ENCODE measurements around the gene LMX1B.

LMX1B gene

DNA sequence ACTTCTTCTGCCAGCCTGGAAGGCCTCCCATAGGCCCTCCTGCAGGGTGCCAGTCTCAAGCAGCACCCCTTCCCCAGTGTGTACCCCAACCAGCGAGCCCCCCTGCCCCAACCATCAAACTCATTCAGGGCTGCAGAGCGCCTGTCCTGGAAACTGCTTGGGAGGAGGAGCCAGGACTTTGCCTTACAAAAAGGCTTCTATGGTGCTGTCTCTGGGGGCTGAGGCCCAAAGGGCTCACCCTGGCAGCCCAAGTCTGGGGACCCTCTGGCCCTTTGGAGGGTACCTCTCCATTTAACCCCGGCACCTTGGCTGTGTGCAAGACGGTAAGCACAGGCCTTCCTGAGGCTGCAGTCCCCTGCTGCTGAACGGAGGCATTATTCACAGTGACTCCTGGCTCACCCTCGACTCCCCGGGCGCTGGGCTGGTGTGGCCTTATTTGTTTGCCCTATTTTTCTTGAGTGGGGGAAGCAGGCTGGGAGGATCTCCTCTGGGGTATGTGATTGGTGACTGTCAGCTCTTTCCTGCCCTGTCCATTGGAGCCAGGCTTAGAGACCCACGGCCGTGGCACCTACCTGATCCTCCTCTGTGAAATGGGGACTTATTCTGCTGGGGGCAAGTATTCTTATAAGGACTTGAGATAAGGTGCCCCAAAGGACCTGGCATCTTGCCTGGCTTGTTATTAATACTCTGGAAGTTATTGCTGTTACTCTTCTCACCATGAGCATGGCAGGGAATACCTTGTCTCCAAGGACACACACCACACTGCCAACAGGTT, 5.8 kb downstream of the LMX1B start:
- no peak for DNase-seq

DNA sequence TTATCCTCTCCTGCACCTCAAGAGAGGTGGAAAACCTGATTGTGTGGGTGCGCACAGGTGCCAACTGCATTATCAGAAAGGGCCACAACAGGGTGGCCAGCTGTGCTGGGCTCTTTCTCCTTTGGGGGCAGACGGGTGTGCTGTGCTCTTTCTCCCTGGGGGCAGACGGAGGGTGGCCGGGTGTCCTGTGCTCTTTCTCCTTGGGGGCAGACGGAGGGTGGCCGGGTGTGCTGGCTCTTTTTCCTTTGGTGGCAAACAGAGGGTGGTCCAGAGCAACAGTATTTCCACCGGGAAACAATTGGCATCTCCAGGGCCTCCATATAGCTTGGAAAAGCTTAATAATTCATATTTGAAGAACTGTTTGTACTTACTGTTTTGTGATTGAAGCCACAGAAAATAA, 6.8 kb downstream of the LMX1B start:
- no peak for DNase-seq

DNA sequence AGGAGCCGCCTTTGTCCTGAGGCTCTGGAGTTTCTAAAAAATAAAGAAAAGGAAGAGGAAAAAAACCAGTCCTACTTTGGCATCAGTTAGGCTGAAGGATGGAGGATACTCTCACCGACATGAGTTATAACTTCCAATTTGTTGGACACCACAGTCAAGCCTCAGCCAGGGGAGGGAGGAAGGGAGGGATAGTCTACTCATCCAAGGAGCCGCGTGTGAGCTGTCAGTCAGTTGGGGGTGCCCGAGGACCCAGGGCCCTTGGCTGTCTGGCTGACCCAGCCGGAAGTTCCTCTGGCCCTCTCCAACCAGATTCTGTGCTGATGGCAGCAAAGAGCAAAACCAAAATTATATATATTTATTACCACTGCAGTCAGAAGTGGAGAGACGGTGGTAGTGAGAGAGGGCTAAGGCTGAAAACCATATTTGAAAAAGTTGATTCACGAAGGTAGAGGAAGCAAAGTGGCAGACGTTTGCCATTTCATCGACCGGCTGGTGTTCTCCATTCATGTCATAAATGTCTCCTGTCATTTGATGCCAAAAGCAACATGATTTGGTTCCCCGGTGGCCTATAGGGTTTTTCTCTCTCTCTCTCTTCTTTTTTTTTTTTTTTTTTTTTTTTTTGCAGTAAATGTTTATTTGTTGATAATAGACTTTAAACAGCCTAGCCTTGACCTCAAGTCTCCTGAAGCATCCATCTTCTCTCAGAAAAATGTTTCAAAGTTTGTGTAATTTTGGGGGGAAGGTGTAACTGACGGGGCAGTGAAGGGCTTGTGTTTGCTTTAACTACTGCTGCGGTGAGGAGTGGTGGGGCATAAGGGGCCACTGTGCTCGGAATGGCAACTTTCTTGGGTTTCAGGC, 7.6 kb downstream of the LMX1B start:
- DNase-seq: no peak

DNA sequence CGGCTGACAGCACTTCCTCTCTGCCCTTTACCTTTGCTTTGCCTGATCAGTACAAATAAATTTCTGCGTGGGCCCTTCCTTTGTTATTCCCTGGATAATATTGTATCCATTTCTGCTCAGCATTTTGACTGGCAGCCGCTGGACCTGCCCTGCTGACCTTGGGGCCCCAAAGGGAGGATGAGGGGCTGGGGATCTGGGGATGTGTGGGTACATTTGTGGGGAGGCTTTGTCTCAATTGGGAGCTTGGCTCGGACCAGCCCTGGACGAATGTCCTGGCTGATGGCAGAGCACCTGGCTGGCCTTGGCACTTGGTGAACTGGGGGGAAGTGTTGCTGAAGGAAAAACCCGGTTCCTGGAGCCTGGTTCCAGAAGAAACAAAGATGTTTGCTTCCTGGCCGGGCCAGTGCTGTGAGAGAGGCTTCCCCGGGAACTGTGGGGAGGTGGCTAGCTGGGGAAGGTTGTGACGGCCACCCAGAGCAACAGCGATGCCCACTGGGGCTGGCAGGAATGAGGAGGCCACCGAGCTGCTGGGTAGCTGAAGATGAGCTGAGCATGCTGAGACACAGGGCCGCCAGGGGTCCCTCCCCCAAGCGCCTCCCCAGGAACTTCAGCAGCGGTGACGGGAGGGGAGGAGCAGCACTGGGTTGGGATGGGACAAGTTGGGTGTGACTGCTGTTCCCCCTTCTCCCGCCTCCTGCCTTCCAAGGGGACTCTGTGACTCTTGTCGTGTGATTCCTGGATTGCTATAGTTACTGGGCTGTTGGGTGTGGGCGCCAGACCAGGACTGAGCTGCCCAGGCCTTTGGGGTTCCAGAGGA, 8.4 kb downstream of the LMX1B start:
- no peak for DNase-seq

DNA sequence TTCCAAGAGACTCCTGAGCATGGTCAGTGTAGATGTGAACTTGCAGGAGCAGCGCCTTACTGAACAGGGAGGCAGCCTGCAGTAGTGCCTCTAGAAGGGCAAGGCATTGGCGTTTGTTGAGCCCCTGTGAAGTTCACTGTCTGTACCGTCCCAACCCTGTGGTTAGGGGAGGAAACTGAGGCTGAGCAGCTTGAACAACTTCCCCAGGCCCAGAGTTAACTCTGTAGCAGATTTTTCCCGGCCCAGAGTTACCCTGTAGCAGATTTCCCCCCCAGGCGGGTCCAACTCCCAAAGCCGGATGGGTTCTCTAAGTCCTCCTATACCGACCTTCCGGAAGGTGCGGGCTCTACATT, 9.6 kb downstream of the LMX1B start:
- no peak for DNase-seq

DNA sequence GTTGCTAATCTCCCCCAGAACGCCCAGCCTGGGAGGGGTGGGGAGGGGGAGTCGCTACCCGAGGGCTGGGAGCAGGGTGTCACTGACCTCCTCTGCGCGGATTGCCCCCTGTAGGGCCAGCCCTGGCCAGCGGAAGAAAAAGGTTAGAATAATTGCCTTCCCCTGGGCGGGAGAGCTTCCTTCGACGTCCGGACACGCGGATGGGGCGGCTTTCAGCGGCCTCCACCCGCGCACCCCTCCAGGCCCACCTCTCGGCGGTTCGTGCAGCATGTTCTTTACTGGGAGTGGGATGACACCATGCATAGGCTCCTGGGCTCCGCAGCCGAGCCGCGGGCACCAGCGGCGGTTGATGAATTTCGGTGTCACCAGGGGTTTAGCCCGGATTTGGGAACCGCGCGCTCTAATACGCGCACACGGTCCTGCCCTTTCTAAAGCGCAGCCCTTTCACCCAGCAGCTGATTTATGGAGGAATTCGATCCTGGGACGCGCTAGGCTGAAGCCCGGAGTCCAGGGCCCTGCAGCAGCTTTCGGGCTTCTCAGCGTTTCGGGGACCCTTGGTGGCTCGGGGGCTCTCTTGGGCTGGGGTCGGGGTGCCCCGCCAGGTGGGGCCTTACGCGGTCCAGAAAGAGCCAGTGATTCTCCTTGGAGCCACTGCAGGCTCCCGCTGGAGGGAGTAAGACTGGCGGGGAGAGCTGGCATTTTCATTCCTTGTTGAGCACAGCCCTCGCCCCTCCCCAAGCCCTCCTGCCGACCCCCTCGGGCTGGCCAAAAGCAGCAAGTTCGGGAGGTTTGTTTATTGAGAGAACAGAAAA, 10.1 kb downstream of the LMX1B start:
- no peak for DNase-seq

DNA sequence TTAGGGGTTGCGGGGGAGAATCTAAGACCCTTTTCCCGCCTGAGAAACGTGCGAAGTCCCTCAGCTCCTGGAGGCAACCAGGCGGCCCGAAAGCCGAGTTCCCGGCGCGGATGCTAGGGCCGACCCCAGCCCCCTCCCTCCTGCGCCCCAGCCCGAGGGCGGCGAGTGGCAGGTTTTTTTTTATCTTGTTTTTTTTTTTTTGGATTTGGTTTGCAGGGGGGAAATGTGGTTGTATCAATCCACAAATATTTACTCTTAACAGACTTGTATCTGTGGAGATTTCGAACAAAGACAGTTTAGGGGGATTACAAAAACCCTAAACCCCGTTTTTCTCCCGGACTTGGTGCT, 10.7 kb downstream of the LMX1B start:
- no peak for DNase-seq

DNA sequence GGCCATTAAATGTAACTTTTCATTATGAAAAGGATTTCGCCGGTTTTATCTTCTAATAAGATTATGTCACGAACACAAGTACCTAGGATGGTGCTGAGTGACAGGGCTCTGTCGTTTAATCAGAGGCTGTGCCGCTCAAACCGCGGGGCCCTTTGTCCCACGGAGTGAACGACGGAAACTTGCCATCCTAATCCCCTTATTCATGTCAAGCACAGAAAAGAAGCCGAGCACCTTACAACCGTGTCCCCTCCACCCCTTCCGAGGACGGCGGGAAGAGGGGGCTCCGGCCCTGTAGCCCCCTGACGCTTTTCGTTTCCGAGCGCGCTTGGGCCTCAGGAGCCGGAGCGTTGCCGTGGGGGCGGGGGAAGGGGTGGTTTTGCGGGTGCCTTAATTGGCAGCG, 11.2 kb downstream of the LMX1B start:
- DNase-seq: no peak

DNA sequence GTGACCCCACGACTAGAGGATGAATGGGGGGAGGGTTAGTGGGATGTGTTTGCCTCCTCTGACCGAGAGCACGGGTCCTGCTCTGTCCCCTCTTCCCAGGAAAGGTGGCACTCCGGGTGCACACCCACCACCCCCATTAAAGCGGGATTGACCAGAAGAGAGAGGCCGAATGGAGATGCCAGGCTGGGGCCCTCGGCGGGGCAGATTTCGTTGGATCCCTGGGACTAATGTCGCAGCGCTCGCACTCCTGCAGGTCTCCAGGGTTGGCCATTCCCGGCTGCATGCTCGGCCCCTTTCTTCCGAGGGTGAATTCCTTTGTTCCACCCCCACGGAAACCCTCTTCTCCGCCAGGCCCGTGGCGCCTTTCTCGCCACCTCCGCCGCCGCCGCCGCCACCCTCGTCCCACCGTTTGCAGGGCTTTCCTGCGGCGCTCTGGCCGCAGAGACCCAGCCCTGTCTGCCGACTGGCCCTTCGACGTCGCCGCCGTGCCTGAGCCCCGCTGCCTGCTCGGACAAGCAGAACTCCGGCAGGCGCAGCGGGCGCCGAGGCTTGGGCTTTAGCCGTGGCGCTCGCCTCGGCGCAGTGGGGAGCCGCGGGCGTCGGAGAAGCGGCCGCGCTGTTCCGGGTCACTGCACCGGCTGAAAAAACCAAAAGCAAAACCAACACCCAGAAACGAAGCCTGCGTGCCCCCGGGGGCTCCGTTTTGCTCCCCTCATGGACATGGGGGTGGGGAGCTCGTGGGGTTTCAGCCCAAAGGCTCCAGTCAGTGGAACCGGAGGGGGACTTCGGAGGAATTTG, 11.8 kb downstream of the LMX1B start:
- no peak for DNase-seq

DNA sequence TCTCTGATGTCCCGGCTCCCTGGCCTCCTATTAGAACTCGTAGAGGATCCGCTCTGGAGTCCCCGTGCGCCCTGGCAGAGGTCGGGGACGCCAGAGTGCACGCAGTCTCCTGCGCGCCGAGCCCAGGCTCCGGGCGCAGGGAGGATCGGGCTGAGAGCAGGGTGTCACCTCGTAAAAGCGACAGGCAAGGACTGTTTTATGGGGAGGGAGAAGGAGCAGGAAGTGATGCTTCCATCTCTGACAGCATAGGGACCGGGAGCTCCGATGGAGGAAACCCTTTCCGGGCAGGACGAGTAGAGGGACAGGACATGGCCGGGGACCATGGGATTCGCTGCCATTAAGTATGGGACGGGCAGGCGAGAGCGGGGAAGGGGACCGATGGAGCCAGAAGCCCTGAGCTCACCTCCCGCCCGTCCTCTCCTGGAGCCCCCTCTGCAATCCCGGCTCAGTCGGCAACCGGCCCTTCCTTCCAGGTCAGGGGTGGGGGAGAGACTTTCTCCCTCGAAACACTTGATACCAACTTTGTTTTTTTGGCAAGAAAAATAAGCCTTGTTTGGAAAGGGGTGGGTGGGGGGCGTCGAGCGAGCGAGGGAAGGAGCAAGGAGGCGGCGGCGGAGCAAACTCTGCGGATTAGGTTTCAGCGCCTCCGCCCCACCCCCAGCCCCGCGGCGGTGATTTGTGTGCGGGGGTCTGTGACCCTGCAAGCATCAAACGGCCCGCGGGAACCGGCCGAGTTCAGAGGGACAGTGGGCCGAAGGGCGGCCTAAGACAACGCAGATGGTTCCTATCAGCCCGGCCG, 12.6 kb downstream of the LMX1B start:
- DNase-seq: no peak

DNA sequence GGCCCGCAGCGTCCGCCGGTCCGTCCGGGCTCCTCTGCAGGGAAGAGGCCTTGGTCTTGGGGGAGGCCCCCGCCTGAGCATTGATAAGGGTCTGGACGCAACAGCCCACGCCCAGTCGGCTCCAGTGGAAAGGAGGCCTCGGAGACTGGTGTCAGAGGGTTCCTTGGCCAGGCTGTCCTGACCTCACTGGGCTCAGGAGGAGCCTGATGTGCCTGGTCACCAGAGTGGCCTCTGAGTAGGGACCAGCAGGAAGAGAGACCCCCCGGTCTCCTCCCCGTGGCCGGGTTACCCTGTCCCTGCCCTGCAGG, 13.2 kb downstream of the LMX1B start:
- no peak for DNase-seq

DNA sequence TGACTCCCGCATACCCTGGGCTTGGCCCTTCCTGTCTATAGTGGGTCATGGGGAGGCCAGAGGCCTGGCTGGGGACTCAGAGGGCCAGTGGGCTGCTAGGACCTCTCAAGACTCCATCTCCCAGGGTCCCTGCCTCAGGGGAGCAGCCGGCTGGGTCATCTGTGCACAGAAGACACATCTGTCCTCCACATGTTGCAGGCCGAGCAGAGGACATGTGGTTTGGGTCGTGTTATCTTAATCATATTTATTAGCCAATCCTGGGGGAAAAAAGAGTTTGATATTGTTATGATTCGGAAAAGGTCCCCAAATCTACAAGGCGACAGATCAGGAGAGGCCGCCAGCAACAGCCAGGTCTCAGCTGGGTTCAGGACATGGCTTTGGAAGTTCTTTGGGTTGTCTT, 14.4 kb downstream of the LMX1B start:
- no peak for DNase-seq

DNA sequence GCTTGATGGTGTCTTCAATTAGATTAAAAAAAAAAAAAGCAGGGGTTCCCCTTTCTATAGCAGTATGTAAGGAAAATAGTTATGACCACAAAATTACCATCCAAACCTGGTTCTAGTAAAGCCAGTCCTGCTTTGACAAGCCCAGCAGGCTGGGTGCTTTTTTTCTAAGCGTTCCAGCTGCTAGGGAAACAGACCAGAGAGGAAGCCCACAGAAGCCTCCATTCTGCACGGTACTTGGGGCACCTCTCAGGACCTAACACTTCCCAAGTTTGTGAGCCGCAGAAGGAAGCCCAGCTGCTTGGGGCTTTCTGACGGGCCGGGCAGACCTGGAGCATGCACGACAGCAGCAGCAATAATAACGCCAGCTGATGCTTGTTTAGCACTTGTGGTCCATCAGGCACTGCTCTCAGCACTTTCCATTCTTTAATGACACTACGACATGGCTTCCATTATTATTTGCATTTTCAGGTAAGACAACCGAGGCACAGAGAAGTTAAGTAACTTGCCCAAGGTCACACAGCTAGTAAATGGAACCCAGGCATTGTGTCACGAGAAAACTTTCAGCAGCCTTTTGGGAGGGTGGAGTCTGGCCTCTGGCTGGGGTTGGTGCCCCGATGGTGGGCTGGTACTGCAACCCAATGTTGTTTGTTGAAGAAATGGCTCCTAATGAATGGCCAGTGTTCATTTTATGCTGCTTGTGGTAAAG, 15.4 kb downstream of the LMX1B start:
- DNase-seq: no peak

DNA sequence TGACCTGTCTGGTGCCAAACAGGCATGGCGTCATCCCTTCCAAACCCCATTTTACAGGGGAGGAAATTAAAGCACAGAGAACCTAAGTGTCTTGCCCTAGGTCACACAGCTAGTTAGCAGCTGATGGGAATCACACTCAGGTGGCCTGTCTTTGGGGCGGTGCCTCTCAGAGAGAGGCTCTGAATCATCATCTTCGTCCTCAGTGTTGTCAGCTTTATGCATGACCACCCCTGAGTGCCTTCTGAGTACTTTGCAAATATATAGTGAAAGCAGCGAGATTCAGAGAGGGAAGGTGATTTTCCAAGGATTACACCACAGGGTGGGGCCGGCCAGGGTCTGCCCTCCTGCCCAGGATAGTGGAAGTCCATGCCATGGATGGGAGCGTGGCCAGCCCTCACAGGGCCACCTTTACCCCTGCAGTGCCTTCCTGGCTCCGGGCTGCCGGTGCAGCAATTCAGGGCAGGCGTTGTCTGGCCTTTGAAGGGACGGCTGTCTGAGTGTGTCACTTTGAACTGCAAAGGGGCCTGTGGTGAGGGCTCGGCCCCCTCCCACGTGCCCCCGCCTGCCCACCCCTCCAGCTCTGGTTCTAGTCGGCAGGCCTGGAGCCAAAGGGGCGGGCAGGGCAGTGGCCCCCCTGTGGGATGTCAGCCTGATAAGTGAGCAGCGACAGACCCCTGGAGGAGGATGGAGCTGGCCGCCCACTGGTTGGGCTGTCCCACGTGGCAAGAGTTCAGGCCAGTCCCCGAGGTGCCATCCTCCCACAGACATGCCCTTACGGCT, 16.9 kb downstream of the LMX1B start:
- DNase-seq: no peak

DNA sequence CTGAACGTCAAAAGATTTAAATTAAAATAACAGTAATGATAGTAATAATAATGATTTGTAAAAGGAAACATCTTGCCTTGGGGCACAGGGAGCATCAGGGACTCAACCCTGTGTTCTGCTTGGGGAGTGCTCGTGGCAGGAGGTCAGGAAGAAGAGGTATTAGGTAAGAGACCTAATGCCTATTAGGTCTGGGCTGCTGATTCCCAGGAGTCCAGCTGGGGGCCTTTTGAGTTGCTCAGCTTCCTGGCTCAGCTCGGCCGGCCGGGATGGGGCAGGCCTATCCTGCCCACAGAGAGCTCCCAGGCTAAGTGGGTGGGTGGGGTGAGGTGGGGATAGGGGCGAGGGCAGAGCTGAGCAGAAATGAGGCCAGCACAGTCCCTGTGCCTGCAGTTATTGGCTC, 17.5 kb downstream of the LMX1B start:
- DNase-seq: no peak

DNA sequence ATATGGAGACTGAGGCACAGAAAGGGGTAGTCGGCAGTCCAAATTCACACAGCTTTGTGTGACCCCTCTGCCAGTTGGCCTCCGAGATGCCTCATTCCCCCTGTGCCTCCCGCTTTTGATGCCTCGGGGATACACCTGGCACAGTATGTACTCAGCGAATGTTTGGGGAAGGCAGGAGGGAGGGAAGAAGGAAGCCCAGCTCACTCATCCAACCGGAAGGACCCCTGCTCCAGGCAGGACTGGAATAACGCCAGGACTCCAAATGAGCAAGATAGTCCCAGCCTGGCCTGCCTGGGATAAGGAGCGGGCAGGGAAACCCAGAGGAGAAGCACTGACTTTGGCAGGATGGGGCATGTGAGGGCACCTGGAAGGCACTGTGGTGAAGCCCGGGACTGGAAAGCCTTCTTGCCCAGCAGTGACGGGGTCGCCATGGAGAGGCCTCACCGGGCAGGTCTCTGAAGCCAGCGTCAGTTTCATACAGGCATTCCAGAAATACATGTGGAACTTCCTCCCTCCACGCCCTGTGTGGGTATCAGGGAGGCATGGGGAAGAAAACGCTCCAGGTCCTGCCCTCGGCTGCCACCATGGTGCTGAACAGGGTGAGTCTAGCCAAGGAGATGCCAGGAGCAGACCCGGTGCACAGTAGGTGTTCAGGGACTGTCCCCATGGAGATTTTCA, 20.3 kb downstream of the LMX1B start:
- DNase-seq: no peak

DNA sequence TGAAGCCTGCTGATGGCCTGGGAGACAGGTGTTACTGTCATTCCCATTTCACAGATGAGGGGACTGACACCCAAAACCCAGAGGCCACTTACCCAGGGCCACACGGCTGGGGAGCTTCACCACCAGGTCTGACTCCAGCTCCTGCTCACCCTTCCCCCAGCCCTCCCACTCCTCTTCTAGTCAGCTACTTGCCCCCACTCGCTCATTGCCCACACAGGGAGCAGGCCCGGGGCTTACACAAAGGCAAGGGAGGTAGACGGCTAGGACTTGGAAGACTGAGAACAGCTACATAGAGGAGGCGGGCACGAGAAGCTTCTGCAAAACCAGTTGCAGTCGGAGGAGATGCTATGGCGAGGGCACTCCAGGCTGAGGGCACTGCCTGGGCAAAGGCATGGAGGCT, 21.3 kb downstream of the LMX1B start:
- DNase-seq: no peak

DNA sequence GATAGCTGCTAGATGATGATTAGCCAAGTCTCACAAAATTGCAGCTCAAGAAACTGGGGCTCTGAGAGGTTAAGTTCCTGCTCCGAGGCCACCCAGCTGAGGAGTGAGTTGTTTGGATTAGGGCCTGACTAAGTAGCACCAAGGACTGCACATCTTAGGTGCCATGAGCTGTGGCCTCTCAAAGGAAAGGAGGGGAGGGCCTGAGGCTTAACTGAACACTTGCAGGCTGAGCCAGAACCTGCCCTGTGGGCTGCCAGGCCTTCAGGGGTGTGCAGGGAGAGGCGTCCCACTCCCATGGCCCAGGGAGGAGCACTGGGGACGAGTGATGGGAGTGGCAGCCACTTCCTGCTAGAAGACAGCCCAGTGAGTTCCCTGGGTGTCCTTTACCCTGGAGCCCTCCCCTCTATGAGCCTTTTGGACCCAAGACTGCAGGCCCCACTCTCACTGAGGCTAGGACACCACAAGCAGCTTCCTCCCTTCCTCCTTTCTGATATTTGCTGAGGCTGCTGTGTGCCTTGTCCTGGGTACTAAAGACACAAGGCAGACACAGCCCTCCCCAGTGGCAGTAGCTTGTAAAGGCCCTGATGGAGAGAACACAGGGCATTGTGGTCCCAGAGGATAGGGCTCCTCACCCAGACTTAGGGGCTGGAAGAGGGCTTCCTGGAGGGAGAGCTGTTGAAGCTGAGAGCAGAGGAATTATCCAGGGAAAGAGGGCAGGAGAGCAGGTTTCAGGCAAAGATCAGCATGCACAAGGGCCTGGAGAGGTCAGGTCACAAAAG, 22.1 kb downstream of the LMX1B start:
- DNase-seq: no peak

Data from OCI-M1 (cell line).